ENCODE results near the gene FBRSL1.

- no peak for TF ChIP-seq EZH2 (IDR thresholded peaks at IDR 0.05; ENCODE audit: borderline replicate concordance, low read depth, low read length, severe bottlenecking)
- no peak for TF ChIP-seq CTCF (IDR thresholded peaks at IDR 0.05; ENCODE audit: extremely low read depth in 1 of 2, insufficient read depth in 1 of 2, low read depth in 1 of 2, low read length in 2 of 2)
- no peak for TF ChIP-seq MAX (IDR thresholded peaks at IDR 0.05; ENCODE audit: insufficient read depth, insufficient read length)
- no peak for TF ChIP-seq POLR2AphosphoS5 (IDR thresholded peaks at IDR 0.05; ENCODE audit: insufficient read depth, low read depth, low read length)
- no peak for TF ChIP-seq MYC (IDR thresholded peaks at IDR 0.05; ENCODE audit: low read depth, low read length)
These were observed 55.4 kb downstream of the FBRSL1 start for GRCh38 chr12:132545164-132545953.
